H1 (cell line): ENCODE results near the gene ASIC2. TPM values are rescaled to one million over a fixed set of nuclear protein-coding genes. Genes with fewer than 3 reads are reported as not detected.

Experiments
- CTCF ChIA-PET: fragments of 300-600 bp; sonication (Branson Sonifier 250); formaldehyde crosslinking; loops from one replicate; lab custom pipeline; 2021; ENCODE audit not compliant: partially characterized antibody; lab: Charles Lee
- POLR2A ChIA-PET: fragments of 300-600 bp; sonication (Branson Sonifier 250); formaldehyde crosslinking; loops from one replicate; lab custom pipeline; 2021; ENCODE audit warnings: inconsistent platforms; ENCODE audit not compliant: partially characterized antibody; lab: Charles Lee
- DNase-seq, 2 experiments: peaks; one replicate each; pipeline versions ENCODE4 v3.0.0 to v3.0.0-alpha.2; 2010 to 2022; ENCODE audit warnings: low spot score in 2 of 2, low read depth in 1 of 2, mixed read lengths in 1 of 2
- FAIRE-seq: peaks from 2 replicates; lab custom pipeline; 2011; peaks lifted over from hg19 to GRCh38; lab: Jason Lieb, UNC
- H2AFZ ChIP-seq: 2 replicates; pipeline ENCODE4 v1.8.1; 2012; ENCODE audit warnings: low read length, inconsistent platforms
- H2AK5ac ChIP-seq: 2 replicates; pipeline ENCODE4 v1.6.1; 2013; ENCODE audit warnings: low read depth, low read length
- H2BK120ac ChIP-seq: replicated peaks from 2 replicates; pipeline ENCODE3; 2013; ENCODE audit warnings: low read depth, low read length, inconsistent platforms
- H2BK12ac ChIP-seq: 2 replicates; pipeline ENCODE4 v1.6.1; 2013; ENCODE audit warnings: low read depth, low read length
- H2BK15ac ChIP-seq: 2 replicates; pipeline ENCODE4 v1.6.1; 2013; ENCODE audit warnings: low read length
- H2BK20ac ChIP-seq: 2 replicates; pipeline ENCODE4 v1.6.1; 2013; ENCODE audit warnings: low read length
- H2BK5ac ChIP-seq: 2 replicates; pipeline ENCODE4 v1.6.1; 2013; ENCODE audit warnings: low read depth, low read length
- H3K14ac ChIP-seq: 2 replicates; pipeline ENCODE4 v1.6.1; 2013; ENCODE audit warnings: inconsistent platforms; ENCODE audit not compliant: insufficient read length
- H3K18ac ChIP-seq: 2 replicates; pipeline ENCODE4 v1.6.1; 2013; ENCODE audit warnings: low read length; ENCODE audit errors: extremely low read depth
- H3K23ac ChIP-seq: 2 replicates; pipeline ENCODE4 v1.6.1; 2013; ENCODE audit warnings: inconsistent platforms; ENCODE audit not compliant: insufficient read length
- H3K23me2 ChIP-seq: 2 replicates; pipeline ENCODE4 v1.6.1; 2013; ENCODE audit warnings: low read depth, low read length
- H3K27ac ChIP-seq: 2 replicates; pipeline ENCODE4 v1.6.1; 2011; ENCODE audit warnings: low read depth, low read length, inconsistent platforms
- H3K27me3 ChIP-seq, 4 experiments: replicated peaks in 1 of 4; 1 replicate in 1 of 4; 2 replicates in 3 of 4; pipeline versions ENCODE4 v1.6.1 to v1.8.1; 2011 to 2013; ENCODE audit warnings: low read length in 3 of 4, mild to moderate bottlenecking in 3 of 4, inconsistent platforms in 2 of 4, mixed read lengths in 2 of 4, moderate library complexity in 1 of 4; ENCODE audit not compliant: control insufficient read depth in 3 of 4, insufficient read depth in 3 of 4; ENCODE audit errors: extremely low read depth in 1 of 4
- H3K36me3 ChIP-seq, 4 experiments: 2 replicates each; pipeline versions ENCODE4 v1.6.1 to v1.8.1; 2011 to 2013; ENCODE audit warnings: mild to moderate bottlenecking in 4 of 4, low read length in 3 of 4, moderate library complexity in 2 of 4, control low read depth in 1 of 4, inconsistent platforms in 1 of 4; ENCODE audit not compliant: insufficient read depth in 4 of 4, control insufficient read depth in 2 of 4
- H3K4ac ChIP-seq: replicated peaks from 2 replicates; pipeline ENCODE3; 2013; ENCODE audit warnings: low read length, low read depth, mixed read lengths, inconsistent platforms; ENCODE audit not compliant: insufficient read length
- H3K4me1 ChIP-seq, 4 experiments: replicated peaks in 1 of 4; 1 replicate in 1 of 4; 2 replicates in 3 of 4; pipeline versions ENCODE4 v1.6.1 to v1.8.1; 2011 to 2013; ENCODE audit warnings: low read length in 3 of 4, inconsistent platforms in 2 of 4, mixed read lengths in 1 of 4; ENCODE audit not compliant: insufficient read depth in 4 of 4, control insufficient read depth in 3 of 4
- H3K4me2 ChIP-seq, 2 experiments: 2 replicates each; pipeline versions ENCODE4 v1.6.1 to v1.8.1; 2011 to 2013; ENCODE audit warnings: low read depth in 2 of 2, low read length in 2 of 2, control low read depth in 1 of 2, inconsistent platforms in 1 of 2, mild to moderate bottlenecking in 1 of 2; ENCODE audit not compliant: insufficient read depth in 1 of 2
- H3K4me3 ChIP-seq, 4 experiments: fragments of 200-600, 300-600 bp in 1 of 4; sonication (generic), shearing (Covaris generic), sonication (Bioruptor Twin) in 1 of 4; 2 replicates each; pipeline versions ENCODE4 v1.5.1 to v1.8.1; 2011 to 2016; ENCODE audit warnings: low read length in 4 of 4, low read depth in 3 of 4, control low read depth in 2 of 4, inconsistent platforms in 2 of 4, mild to moderate bottlenecking in 2 of 4, mixed read lengths in 1 of 4, moderate library complexity in 1 of 4; ENCODE audit not compliant: insufficient read depth in 2 of 4; ENCODE audit errors: extremely low read depth in 1 of 4
- H3K56ac ChIP-seq: replicated peaks from 2 replicates; pipeline ENCODE3; 2013; ENCODE audit warnings: low read depth, mild to moderate bottlenecking, mixed read lengths, low read length, inconsistent platforms; ENCODE audit not compliant: insufficient read length
- H3K79me1 ChIP-seq: 2 replicates; pipeline ENCODE4 v1.6.1; 2013; ENCODE audit warnings: low read depth, low read length, control low read depth
- H3K79me2 ChIP-seq, 2 experiments: 2 replicates each; pipeline versions ENCODE4 v1.6.1 to v1.8.1; 2012 to 2013; ENCODE audit warnings: low read length in 2 of 2, mild to moderate bottlenecking in 2 of 2, inconsistent platforms in 1 of 2; ENCODE audit not compliant: insufficient read depth in 2 of 2, control insufficient read depth in 1 of 2
- H3K9ac ChIP-seq, 4 experiments: replicated peaks in 1 of 4; 1 replicate in 1 of 4; 2 replicates in 3 of 4; pipeline versions ENCODE4 v1.6.1 to v1.8.1; 2011 to 2013; ENCODE audit warnings: low read depth in 3 of 4, low read length in 3 of 4, control low read depth in 2 of 4, mild to moderate bottlenecking in 2 of 4, moderate library complexity in 2 of 4, inconsistent platforms in 1 of 4; ENCODE audit errors: extremely low read depth in 1 of 4
- H3K9me3 ChIP-seq, 2 experiments: 2 replicates each; pipeline versions ENCODE4 v1.6.1 to v1.8.1; 2012 to 2013; ENCODE audit warnings: mild to moderate bottlenecking in 2 of 2, moderate library complexity in 2 of 2, control low read depth in 1 of 2, inconsistent platforms in 1 of 2, low read depth in 1 of 2, low read length in 1 of 2, mixed read lengths in 1 of 2; ENCODE audit not compliant: insufficient read depth in 2 of 2
- H4K20me1 ChIP-seq, 2 experiments: replicated peaks in 1 of 2; 2 replicates each; pipeline versions ENCODE3 to v1.8.1; 2011 to 2013; ENCODE audit warnings: inconsistent platforms in 2 of 2, low read length in 2 of 2, mild to moderate bottlenecking in 1 of 2; ENCODE audit not compliant: insufficient read depth in 2 of 2, control insufficient read depth in 1 of 2
- H4K5ac ChIP-seq: 2 replicates; pipeline ENCODE4 v1.6.1; 2013; ENCODE audit warnings: low read length, low read depth, mixed read lengths, inconsistent platforms; ENCODE audit not compliant: insufficient read length
- H4K8ac ChIP-seq: 2 replicates; pipeline ENCODE4 v1.8.0; 2013; ENCODE audit warnings: mild to moderate bottlenecking, moderate library complexity, low read length, inconsistent platforms; ENCODE audit not compliant: insufficient read depth; ENCODE audit errors: extremely low read depth
- H4K91ac ChIP-seq: replicated peaks from 2 replicates; pipeline ENCODE3; 2013; ENCODE audit warnings: low read length, mixed read lengths, inconsistent platforms; ENCODE audit not compliant: insufficient read length
- ATF2 ChIP-seq: IDR thresholded peaks from 2 replicates; pipeline ENCODE4 v1.6.1; 2012; ENCODE audit warnings: low read length, inconsistent platforms
- CBX8 ChIP-seq: fragments of 300-800, 300-1000 bp; sonication (generic); IDR thresholded peaks from 2 replicates; pipeline ENCODE4 v1.7.1; 2016; ENCODE audit warnings: low read depth, low read length, borderline replicate concordance
- EGR1 ChIP-seq: IDR thresholded peaks from 2 replicates; pipeline ENCODE4 v1.6.1; 2011; ENCODE audit warnings: low read depth, low read length, borderline replicate concordance
- GABPA ChIP-seq: IDR thresholded peaks from 2 replicates; pipeline ENCODE4 v1.6.1; 2011; ENCODE audit warnings: mild to moderate bottlenecking, low read length, moderate library complexity, borderline replicate concordance; ENCODE audit not compliant: insufficient read depth
- KDM4A ChIP-seq: IDR thresholded peaks from one replicate; pipeline ENCODE4 v1.7.1; 2012; ENCODE audit warnings: low read depth, mild to moderate bottlenecking, moderate library complexity, low read length, inconsistent platforms; ENCODE audit not compliant: severe bottlenecking
- KDM5A ChIP-seq: fragments of 200-600 bp; IDR thresholded peaks from 2 replicates; pipeline ENCODE4 v1.7.1; 2012; ENCODE audit warnings: mild to moderate bottlenecking, low read length, inconsistent platforms, mixed read lengths
- MAFK ChIP-seq: IDR thresholded peaks from 2 replicates; pipeline ENCODE4 v1.6.1; 2012; ENCODE audit warnings: low read depth, mild to moderate bottlenecking, improper control_type of control experiment, low read length
- NANOG ChIP-seq: IDR thresholded peaks from 2 replicates; pipeline ENCODE4 v1.6.1; 2011; ENCODE audit warnings: low read length, low read depth, mild to moderate bottlenecking, inconsistent platforms; ENCODE audit not compliant: insufficient read depth, poor library complexity, severe bottlenecking
- PHF8 ChIP-seq: fragments of 200-600 bp; sonication (generic); conservative IDR thresholded peaks from 2 replicates; pipeline ENCODE4 v1.7.1; 2012; ENCODE audit warnings: low read depth, mild to moderate bottlenecking, inconsistent platforms, low read length, moderate library complexity
- POLR2A ChIP-seq, 2 experiments: IDR thresholded peaks; 1 replicate in 1 of 2; 2 replicates in 1 of 2; pipeline ENCODE4 v1.6.1; 2011; ENCODE audit warnings: low read depth in 2 of 2, low read length in 2 of 2, mild to moderate bottlenecking in 2 of 2; ENCODE audit errors: control extremely low read depth in 1 of 2
- RFX5 ChIP-seq: IDR thresholded peaks from 2 replicates; pipeline ENCODE4 v1.6.1; 2011; ENCODE audit warnings: low read depth, low read length, improper control_type of control experiment, borderline replicate concordance
- SP2 ChIP-seq: IDR thresholded peaks from 2 replicates; pipeline ENCODE4 v1.6.1; 2012; ENCODE audit warnings: mild to moderate bottlenecking, low read length, inconsistent platforms
- SUZ12 ChIP-seq: fragments of 200-600 bp; sonication (generic); IDR thresholded peaks from 2 replicates; pipeline ENCODE4 v1.6.1; 2012; ENCODE audit warnings: mild to moderate bottlenecking, inconsistent platforms, low read length, moderate library complexity, mixed read lengths
- WGBS, 2 experiments: shearing (Covaris generic) in 1 of 2; methylation state at CpG; one replicate each; pipeline versions ENCODE4 v1.1.6 to v1.1.7; 2013 to 2015; ENCODE audit warnings: low lambda C conversion rate in 2 of 2, mixed read lengths in 2 of 2, inconsistent platforms in 1 of 2, low coverage in 1 of 2, missing lambda C conversion rate in 1 of 2; ENCODE audit not compliant: insufficient replicate concordance in 2 of 2, insufficient coverage in 1 of 2, insufficient read length in 1 of 2; ENCODE audit errors: extremely low coverage in 1 of 2, missing lambda C conversion rate in 1 of 2; 5-methylcytosine and 5-hydroxymethylcytosine counted together
- polyA plus RNA-seq, 7 experiments: library from polyadenylated mRNA; depleted of rRNA in 3 of 7; stranded (reverse) in 5 of 7; unstranded in 2 of 7; fragments of >200 nt in 5 of 7; fragments of 200-250 nt in 2 of 7; gene quantifications; 1 replicate in 5 of 7; 2 replicates in 1 of 7; 4 replicates in 1 of 7; pipeline versions ENCODE4 v1.2.1 to v1.2.3, GENCODE V29; 2011 to 2013; ENCODE audit warnings: missing spikeins in 2 of 7, mixed read lengths in 2 of 7
- total RNA-seq: library from RNA; stranded (reverse); fragmentation: NEBNext Ultra II Directional; extraction: Animal tissue kit (Norgen Biotek cat#: 25700); gene quantifications from 2 replicates; pipeline ENCODE4 v1.2.1, GENCODE V29; 2021

Gene ASIC2
- total and polyA plus RNA-seq, 2 of the 8 experiments (the other 6 are each of a cell fraction or from before 2014, with no cell fraction given): 0.86 to 1.2 TPM

DNA sequence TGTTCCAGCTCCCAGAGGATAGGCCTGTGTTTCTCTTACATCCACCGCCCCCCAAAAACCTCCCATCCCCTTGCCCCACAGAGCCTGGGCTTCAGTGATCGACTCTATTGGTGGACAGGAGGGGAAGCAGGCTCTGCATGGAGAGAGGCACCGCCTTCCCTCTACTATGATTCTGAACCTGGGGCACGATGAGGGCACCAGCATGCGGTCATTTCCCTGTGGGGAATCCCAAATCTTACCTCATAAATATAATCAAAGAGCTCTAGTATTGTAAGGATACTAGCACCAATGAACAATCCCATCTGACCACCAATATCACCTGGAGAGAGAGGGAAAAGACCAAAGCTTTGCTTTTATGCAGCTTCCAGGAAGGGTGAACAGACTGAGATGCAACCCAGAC is 275.7 kb downstream of the ASIC2 start:
- Histone ChIP-seq H3K4me2 (no peak overlapping the region), H3K23me2 (peaks cover 5% of the 10 kb centered on the region; the same call in 1 of the 2 replicates), H3K27me3 (no peaks in the 10 kb centered on the region), H2BK20ac (no peak overlapping the region), H3K4me3 (no peak overlapping the region), H4K91ac (no peak overlapping the region), H4K5ac (no peak overlapping the region), H2BK5ac (no peak overlapping the region), H3K4ac (no peak overlapping the region), H3K18ac (no peak overlapping the region), H3K9me3 (no peaks in the 10 kb centered on the region), H3K14ac (no peak overlapping the region), H2AK5ac (no peak overlapping the region), H2BK120ac (no peak overlapping the region), H3K79me1 (no peaks in the 10 kb centered on the region; the same call in 1 of the 2 replicates), H2BK12ac (no peak overlapping the region), H4K8ac (no peak overlapping the region), H3K9ac (no peak overlapping the region), H4K20me1 (no peaks in the 10 kb centered on the region), H3K23ac (no peak overlapping the region), H2BK15ac (no peak overlapping the region), H3K79me2 (no peaks in the 10 kb centered on the region), H3K36me3 (no peaks in the 10 kb centered on the region), H3K56ac (no peak overlapping the region), H3K27ac (no peak overlapping the region), H3K4me1 (peaks cover 0 to 3% (median 1%) of the 10 kb centered on the region in 4 experiments; a peak in 3 of 7 replicates), H2AFZ (no peak overlapping the region)
- 89% methylated on average over 5 of the region's 5 CpGs; no CpG with 5 or more reads in 1 of the 2 experiments for WGBS, 2 experiments
- ChIA-PET POLR2A (no interaction called here), CTCF (interaction anchor here (0.6 to 2.5 kb wide), 5 partner anchors 11 to 145 kb away, joined by 3 to 8 read pairs (median 7); no protein-coding TSS in a partner anchor)
- TF ChIP-seq RFX5 (no peak), CBX8 (no peak), PHF8 (no peak), SUZ12 (no peak), POLR2A (IDR thresholded peaks at IDR 0.05; ENCODE audit: control extremely low read depth in 1 of 2, low read depth in 2 of 2, low read length in 2 of 2) (no peak), NANOG (no peak), KDM4A (no peak), ATF2 (no peak), MAFK (no peak), GABPA (no peak), SP2 (no peak), KDM5A (no peak), EGR1 (no peak)
- DNase-seq: no peak
- FAIRE-seq: no peak
